SK-N-SH (cell line): ENCODE data around the gene RIPK4. TPM values are rescaled to one million over a fixed set of nuclear protein-coding genes. Genes with fewer than 3 reads are reported as not detected.

Source experiments
- CTCF ChIA-PET: fragments of 300-600, 350-600 bp; formaldehyde crosslinking; extraction: SDS; loops from one replicate; lab custom pipeline; 2021; lab: Yijun Ruan, JAX
- POLR2A ChIA-PET: fragments of 350-600 bp; sonication (Branson Sonifier 250); formaldehyde crosslinking; extraction: SDS; loops from one replicate; lab custom pipeline; 2020; ENCODE audit warnings: antibody characterized with exemption, inconsistent platforms; lab: Yijun Ruan, JAX
- DNase-seq: peaks from one replicate; pipeline ENCODE4 v3.0.0; 2012
- H2AFZ ChIP-seq: fragments of 200-600 bp; sonication (generic); 2 replicates; pipeline ENCODE4 v1.8.1; 2016; ENCODE audit warnings: antibody characterized with exemption, mild to moderate bottlenecking, low read depth
- H3F3A ChIP-seq: fragments of 200-600 bp; sonication (generic); replicated peaks from 2 replicates; pipeline ENCODE3; 2016; ENCODE audit warnings: antibody characterized with exemption, mild to moderate bottlenecking; ENCODE audit not compliant: insufficient read depth
- H3K27ac ChIP-seq, 2 experiments: fragments of 200-500 bp in 1 of 2; fragments of 200-600 bp in 1 of 2; sonication (Bioruptor generic) in 1 of 2; sonication (generic), shearing (Covaris generic) in 1 of 2; 2 replicates each; pipeline versions ENCODE4 v1.5.1 to v1.6.1; 2014 to 2016; ENCODE audit warnings: low read depth in 2 of 2, inconsistent platforms in 1 of 2, low read length in 1 of 2, mild to moderate bottlenecking in 1 of 2, mixed read lengths in 1 of 2
- H3K27me3 ChIP-seq: fragments of 200-600 bp; sonication (generic), shearing (Covaris generic); 2 replicates; pipeline ENCODE4 v1.6.1; 2016; ENCODE audit warnings: mixed run types; ENCODE audit not compliant: insufficient read depth
- H3K36me3 ChIP-seq, 2 experiments: fragments of 200-500 bp in 1 of 2; fragments of 200-600 bp in 1 of 2; sonication (Bioruptor generic) in 1 of 2; sonication (generic) in 1 of 2; replicated peaks in 1 of 2; 2 replicates each; pipeline versions ENCODE3 to v1.5.1; 2014 to 2016; ENCODE audit warnings: low read length in 1 of 2, mild to moderate bottlenecking in 1 of 2; ENCODE audit not compliant: insufficient read depth in 2 of 2, control insufficient read depth in 1 of 2
- H3K4me1 ChIP-seq, 2 experiments: fragments of 200-500 bp in 1 of 2; fragments of 200-600 bp in 1 of 2; sonication (Bioruptor generic) in 1 of 2; sonication (generic), shearing (Covaris generic) in 1 of 2; 2 replicates each; pipeline versions ENCODE4 v1.5.1 to v1.6.1; 2014 to 2016; ENCODE audit warnings: low read depth in 1 of 2, low read length in 1 of 2, mixed run types in 1 of 2; ENCODE audit not compliant: insufficient read depth in 2 of 2, control insufficient read depth in 1 of 2
- H3K4me2 ChIP-seq: fragments of 200-600 bp; sonication (generic), shearing (Covaris generic); 2 replicates; pipeline ENCODE4 v1.6.1; 2017; ENCODE audit warnings: mixed run types
- H3K4me3 ChIP-seq, 2 experiments: fragments of 200-500 bp in 1 of 2; fragments of 200-600 bp in 1 of 2; sonication (Bioruptor generic) in 1 of 2; sonication (generic), shearing (Covaris generic) in 1 of 2; 2 replicates each; pipeline versions ENCODE4 v1.5.1 to v1.8.1; 2014 to 2016; ENCODE audit warnings: low read depth in 2 of 2, inconsistent platforms in 1 of 2, low read length in 1 of 2, mild to moderate bottlenecking in 1 of 2, mixed read lengths in 1 of 2, moderate library complexity in 1 of 2
- H3K79me2 ChIP-seq: fragments of 200-600 bp; sonication (generic); 2 replicates; pipeline ENCODE4 v1.8.1; 2017; ENCODE audit warnings: mild to moderate bottlenecking; ENCODE audit not compliant: insufficient read depth
- H3K9ac ChIP-seq: fragments of 200-600 bp; sonication (generic); 2 replicates; pipeline ENCODE4 v1.6.1; 2017; ENCODE audit warnings: mixed run types
- H3K9me2 ChIP-seq: fragments of 200-600 bp; sonication (generic); 2 replicates; pipeline ENCODE4 v1.6.1; 2017; ENCODE audit warnings: mixed run types
- H3K9me3 ChIP-seq: fragments of 200-600 bp; sonication (generic); 2 replicates; pipeline ENCODE4 v1.6.1; 2017; ENCODE audit warnings: mixed run types, mild to moderate bottlenecking, moderate library complexity
- H4K20me1 ChIP-seq: fragments of 200-600 bp; sonication (generic); 2 replicates; pipeline ENCODE4 v1.6.1; 2017; ENCODE audit warnings: mild to moderate bottlenecking, mixed run types; ENCODE audit not compliant: insufficient read depth
- CHD2 ChIP-seq: fragments of 150-350 bp; IDR thresholded peaks from 2 replicates; pipeline ENCODE4 v1.6.1; 2018; ENCODE audit warnings: low read length; ENCODE audit not compliant: partially characterized antibody
- EP300 ChIP-seq, 2 experiments: IDR thresholded peaks; 2 replicates each; pipeline versions ENCODE4 v1.4.0 to v1.6.1; 2012; ENCODE audit warnings: borderline replicate concordance in 1 of 2, low read depth in 1 of 2, low read length in 1 of 2
- FOSL2 ChIP-seq: IDR thresholded peaks from 2 replicates; pipeline ENCODE4 v1.4.0; 2012; ENCODE audit warnings: low read depth, mild to moderate bottlenecking, moderate library complexity, borderline replicate concordance
- FOXJ3 ChIP-seq: sonication (generic); formaldehyde crosslinking; IDR thresholded peaks from 2 replicates; pipeline ENCODE4 v1.5.1; 2020; ENCODE audit warnings: mild to moderate bottlenecking, missing genetic modification reagents
- FOXM1 ChIP-seq: IDR thresholded peaks from 2 replicates; pipeline ENCODE4 v1.4.0; 2012; ENCODE audit warnings: low read depth, mild to moderate bottlenecking
- JUND ChIP-seq: IDR thresholded peaks from 2 replicates; pipeline ENCODE4 v1.4.0; 2012
- MEF2A ChIP-seq: IDR thresholded peaks from 2 replicates; pipeline ENCODE4 v1.4.0; 2012; ENCODE audit warnings: low read depth, borderline replicate concordance
- MXI1 ChIP-seq: IDR thresholded peaks from 2 replicates; pipeline ENCODE4 v1.6.1; 2012; ENCODE audit warnings: mild to moderate bottlenecking, low read depth, low read length, improper control_type of control experiment
- NFIC ChIP-seq: IDR thresholded peaks from 2 replicates; pipeline ENCODE4 v1.4.0; 2012; ENCODE audit warnings: borderline replicate concordance
- NRF1 ChIP-seq: IDR thresholded peaks from 2 replicates; pipeline ENCODE4 v1.6.1; 2012; ENCODE audit warnings: low read depth, mild to moderate bottlenecking, low read length
- POLR2AphosphoS5 ChIP-seq: IDR thresholded peaks from 2 replicates; pipeline ENCODE4 v1.6.1; 2012; ENCODE audit warnings: low read depth, low read length
- RAD21 ChIP-seq: IDR thresholded peaks from 2 replicates; pipeline ENCODE4 v1.6.1; 2012; ENCODE audit warnings: mild to moderate bottlenecking, low read length
- RCOR1 ChIP-seq: fragments of 150-350 bp; IDR thresholded peaks from 2 replicates; pipeline ENCODE4 v1.6.1; 2017; ENCODE audit warnings: antibody characterized with exemption, low read length
- TAF1 ChIP-seq: IDR thresholded peaks from 2 replicates; pipeline ENCODE4 v1.6.1; 2012; ENCODE audit warnings: low read depth, mild to moderate bottlenecking, low read length, moderate library complexity, borderline replicate concordance
- TEAD4 ChIP-seq: IDR thresholded peaks from 2 replicates; pipeline ENCODE4 v1.4.0; 2012; ENCODE audit warnings: mild to moderate bottlenecking, borderline replicate concordance; ENCODE audit not compliant: insufficient read depth
- WGBS: methylation state at CpG from one replicate; pipeline ENCODE4 v1.1.6; 2017; ENCODE audit warnings: low lambda C conversion rate; 5-methylcytosine and 5-hydroxymethylcytosine counted together
- polyA plus RNA-seq, 3 experiments: library from polyadenylated mRNA; depleted of rRNA; stranded (reverse); fragments of >200 nt; gene quantifications; 2 replicates each; pipeline ENCODE4 v1.2.3, GENCODE V29; 2012
- TF ChIP-seq, protein P1 (sequence below): fragments of 150-350 bp; IDR thresholded peaks from 2 replicates; pipeline ENCODE4 v1.6.1; 2016; ENCODE audit warnings: mild to moderate bottlenecking, low read depth, low read length
- TF ChIP-seq, protein P2 (sequence below): IDR thresholded peaks from 2 replicates; pipeline ENCODE4 v1.4.0; 2012; ENCODE audit warnings: low read depth, borderline replicate concordance
- TF ChIP-seq, protein P3 (sequence below): IDR thresholded peaks from 2 replicates; pipeline ENCODE4 v1.4.0; 2012; ENCODE audit warnings: low read depth
- TF ChIP-seq, protein P4 (sequence below): fragments of 150-350 bp; IDR thresholded peaks from 2 replicates; pipeline ENCODE4 v1.6.1; 2017; ENCODE audit warnings: antibody characterized with exemption, low read length, low read depth, borderline replicate concordance

The RIPK4 gene
- polyA plus RNA-seq, 1 of the 3 experiments (the other 2 are of a cell fraction) = 11.0 TPM

DNA sequence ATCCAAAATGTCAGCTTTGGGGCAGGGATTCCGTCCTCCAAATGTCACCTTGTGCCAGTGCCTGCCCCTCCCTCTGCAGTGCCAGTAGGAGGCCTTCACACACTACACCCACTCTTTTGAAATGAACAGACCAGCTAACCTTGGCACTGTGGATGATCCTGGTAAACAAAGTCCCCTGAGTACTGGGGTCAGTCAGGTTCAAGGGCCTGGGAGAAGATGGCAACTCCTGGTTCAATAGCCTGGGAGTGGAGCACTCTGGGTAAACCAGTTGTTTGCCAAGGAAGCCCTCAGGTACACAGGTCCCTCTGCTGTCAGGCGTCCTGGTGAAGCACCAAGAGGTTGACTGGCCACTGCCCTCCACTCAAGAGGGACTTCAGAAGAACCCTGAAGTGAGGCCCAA, 30.4 kb downstream of the RIPK4 start:
- H3K9ac ChIP-seq = no peak overlapping the region
- H4K20me1 ChIP-seq = no peaks in the 10 kb centered on the region
- H3K9me3 ChIP-seq = no peaks in the 10 kb centered on the region
- no peaks in the 10 kb centered on the region for H3K79me2 ChIP-seq
- TF ChIP-seq TAF1 (no peak), NRF1 (no peak), FOXJ3 (CRISPR knock-in tag) (no peak), RAD21 (no peak), FOSL2 (no peak), MEF2A (no peak), NFIC (no peak), RCOR1 (no peak), FOXM1 (no peak), MXI1 (no peak), TEAD4 (no peak), CHD2 (no peak), EP300 (IDR thresholded peaks at IDR 0.05; ENCODE audit: borderline replicate concordance in 1 of 2, low read depth in 1 of 2, low read length in 1 of 2) (no peak), JUND (no peak), POLR2AphosphoS5 (no peak)
- TF ChIP-seq, protein P1, sequence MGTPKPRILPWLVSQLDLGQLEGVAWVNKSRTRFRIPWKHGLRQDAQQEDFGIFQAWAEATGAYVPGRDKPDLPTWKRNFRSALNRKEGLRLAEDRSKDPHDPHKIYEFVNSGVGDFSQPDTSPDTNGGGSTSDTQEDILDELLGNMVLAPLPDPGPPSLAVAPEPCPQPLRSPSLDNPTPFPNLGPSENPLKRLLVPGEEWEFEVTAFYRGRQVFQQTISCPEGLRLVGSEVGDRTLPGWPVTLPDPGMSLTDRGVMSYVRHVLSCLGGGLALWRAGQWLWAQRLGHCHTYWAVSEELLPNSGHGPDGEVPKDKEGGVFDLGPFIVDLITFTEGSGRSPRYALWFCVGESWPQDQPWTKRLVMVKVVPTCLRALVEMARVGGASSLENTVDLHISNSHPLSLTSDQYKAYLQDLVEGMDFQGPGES = no peak
- TF ChIP-seq, protein P2, sequence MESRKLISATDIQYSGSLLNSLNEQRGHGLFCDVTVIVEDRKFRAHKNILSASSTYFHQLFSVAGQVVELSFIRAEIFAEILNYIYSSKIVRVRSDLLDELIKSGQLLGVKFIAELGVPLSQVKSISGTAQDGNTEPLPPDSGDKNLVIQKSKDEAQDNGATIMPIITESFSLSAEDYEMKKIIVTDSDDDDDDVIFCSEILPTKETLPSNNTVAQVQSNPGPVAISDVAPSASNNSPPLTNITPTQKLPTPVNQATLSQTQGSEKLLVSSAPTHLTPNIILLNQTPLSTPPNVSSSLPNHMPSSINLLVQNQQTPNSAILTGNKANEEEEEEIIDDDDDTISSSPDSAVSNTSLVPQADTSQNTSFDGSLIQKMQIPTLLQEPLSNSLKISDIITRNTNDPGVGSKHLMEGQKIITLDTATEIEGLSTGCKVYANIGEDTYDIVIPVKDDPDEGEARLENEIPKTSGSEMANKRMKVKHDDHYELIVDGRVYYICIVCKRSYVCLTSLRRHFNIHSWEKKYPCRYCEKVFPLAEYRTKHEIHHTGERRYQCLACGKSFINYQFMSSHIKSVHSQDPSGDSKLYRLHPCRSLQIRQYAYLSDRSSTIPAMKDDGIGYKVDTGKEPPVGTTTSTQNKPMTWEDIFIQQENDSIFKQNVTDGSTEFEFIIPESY = no peak
- TF ChIP-seq, protein P3, sequence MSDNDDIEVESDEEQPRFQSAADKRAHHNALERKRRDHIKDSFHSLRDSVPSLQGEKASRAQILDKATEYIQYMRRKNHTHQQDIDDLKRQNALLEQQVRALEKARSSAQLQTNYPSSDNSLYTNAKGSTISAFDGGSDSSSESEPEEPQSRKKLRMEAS = no peak
- TF ChIP-seq, protein P4, sequence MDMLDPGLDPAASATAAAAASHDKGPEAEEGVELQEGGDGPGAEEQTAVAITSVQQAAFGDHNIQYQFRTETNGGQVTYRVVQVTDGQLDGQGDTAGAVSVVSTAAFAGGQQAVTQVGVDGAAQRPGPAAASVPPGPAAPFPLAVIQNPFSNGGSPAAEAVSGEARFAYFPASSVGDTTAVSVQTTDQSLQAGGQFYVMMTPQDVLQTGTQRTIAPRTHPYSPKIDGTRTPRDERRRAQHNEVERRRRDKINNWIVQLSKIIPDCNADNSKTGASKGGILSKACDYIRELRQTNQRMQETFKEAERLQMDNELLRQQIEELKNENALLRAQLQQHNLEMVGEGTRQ = no peak
- H3F3A ChIP-seq = no peaks in the 10 kb centered on the region
- no peak overlapping the region for H2AFZ ChIP-seq
- no peak overlapping the region for H3K4me3 ChIP-seq
- no peaks in the 10 kb centered on the region for H3K9me2 ChIP-seq
- no peak overlapping the region for H3K27ac ChIP-seq
- WGBS = 55% methylated on average over 2 of the region's 2 CpGs
- ChIA-PET POLR2A (no interaction called here), CTCF (no interaction called here)
- no peaks in the 10 kb centered on the region for H3K4me1 ChIP-seq
- H3K4me2 ChIP-seq = no peak overlapping the region
- H3K36me3 ChIP-seq = peaks cover 0 to 14% of the 10 kb centered on the region in 2 experiments
- no peak for DNase-seq
- no peaks in the 10 kb centered on the region for H3K27me3 ChIP-seq
